Adipose tissue (tissue), 3 donors: Measurements from ENCODE around the gene COX7A2L. TPM values are rescaled to one million over a fixed set of nuclear protein-coding genes. Genes with fewer than 3 reads are reported as not detected.
"Not testable (repeated sequence)": the region's sequence is repeated elsewhere in the genome, so short reads cannot be mapped to it uniquely, and the experiment has no call there.

ENCODE experiments used
- H3K27ac ChIP-seq: one replicate; pipeline ENCODE4 v1.5.1; 2013; ENCODE audit warnings: low read depth, low read length
- WGBS, 3 donors: extraction: QIAGEN DNeasy Blood & Tissue Kit; methylation state at CpG; one replicate each; pipeline ENCODE4 v1.1.7; 2013; 5-methylcytosine and 5-hydroxymethylcytosine counted together
- polyA plus RNA-seq, 3 donors: library from polyadenylated mRNA; stranded (reverse); fragments of 200-250 nt; gene quantifications; one replicate each; pipeline ENCODE4 v1.2.3, GENCODE V29; 2013
- donor health status: healthy with polysubstance abuse.
- donor health status: Bipolar disorder and iron deficiency.
- donor health status: healthy.

COX7A2L gene
- polyA plus RNA-seq, 3 donors, result 72.0 to 137 (median 99.4) TPM

DNA sequence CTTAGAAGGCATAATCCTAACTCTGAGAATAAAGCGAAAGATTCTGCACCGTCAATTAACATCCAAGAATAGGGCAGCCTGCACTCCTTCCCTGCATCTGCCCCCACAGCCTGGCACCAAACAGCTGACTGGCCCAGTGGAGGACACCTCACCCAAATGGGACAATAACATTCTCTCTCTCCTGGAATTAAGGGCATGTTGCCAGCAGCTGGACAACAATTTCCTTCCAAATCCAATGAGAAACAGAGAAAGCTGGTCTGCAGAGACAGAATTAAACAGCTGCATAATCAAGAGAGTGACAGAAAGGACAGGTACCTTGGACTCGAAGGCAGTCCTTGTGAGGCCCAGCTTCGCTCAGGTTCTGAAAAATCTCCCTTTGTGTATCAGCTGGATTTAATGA, 15.0 kb downstream of the COX7A2L start:
- WGBS, 3 donors, result 92 to 94% (median 93%) methylated on average over 4 of the region's 4 CpGs
- no peak overlapping the region for H3K27ac ChIP-seq

DNA sequence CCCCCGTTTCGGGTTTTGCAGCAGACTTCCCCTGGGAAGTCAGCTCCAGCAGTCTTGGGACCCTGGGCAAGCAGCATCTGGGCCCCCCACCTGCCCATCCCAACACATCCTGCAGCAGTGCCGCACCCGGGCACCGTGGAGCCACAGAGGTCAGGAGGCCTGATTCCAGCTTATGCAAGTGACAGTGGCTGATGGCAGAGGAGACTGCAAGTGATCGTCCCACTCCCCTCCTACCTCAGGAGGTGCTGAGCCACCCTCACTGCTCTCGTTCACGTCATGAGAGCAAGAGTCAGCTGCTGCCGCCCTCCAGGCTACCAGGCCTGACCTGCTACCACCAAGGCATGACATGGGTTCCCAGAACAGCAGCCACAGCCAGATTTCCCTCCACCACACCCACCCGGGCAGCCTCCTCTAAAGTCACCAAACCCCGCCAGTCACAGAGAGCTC, 18.2 kb downstream of the COX7A2L start:
- 74 to 82% (median 75%) methylated on average over 11 of the region's 11 CpGs for WGBS, 3 donors
- no peak overlapping the region for H3K27ac ChIP-seq

DNA sequence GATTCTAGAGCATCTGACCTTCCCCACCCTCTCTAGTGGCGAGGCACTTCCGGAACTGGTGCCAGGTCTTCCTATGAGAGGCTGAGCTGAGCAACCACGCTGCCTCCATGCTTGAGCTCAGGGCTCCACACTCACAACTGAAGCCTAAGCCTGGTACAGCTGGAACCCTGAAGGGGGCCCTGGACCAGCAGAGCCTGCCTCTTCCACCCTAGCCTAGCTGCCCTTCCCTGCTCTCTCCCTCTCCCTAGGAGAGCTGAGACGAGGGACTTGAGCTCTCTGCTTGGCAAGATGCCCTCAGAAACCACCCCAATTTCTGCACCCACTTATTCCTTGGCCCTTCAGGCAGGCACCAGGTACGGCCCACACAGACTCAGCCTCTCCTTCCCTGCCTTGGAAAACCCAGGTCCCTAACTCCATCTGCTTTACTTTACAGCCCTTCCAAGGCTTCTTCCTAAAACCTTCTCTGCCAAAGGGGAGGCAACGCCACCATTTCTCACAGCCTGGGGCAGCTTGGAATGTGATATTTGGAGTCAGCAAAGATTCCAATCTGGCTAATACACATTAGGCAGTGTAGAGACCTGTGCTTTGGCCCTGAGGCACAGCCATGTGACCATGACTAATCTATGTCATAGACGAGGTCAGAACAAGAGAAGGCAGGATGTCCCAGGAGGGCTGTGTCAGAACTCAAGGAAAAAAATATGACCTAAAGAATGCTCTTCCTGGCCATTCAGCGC, 18.8 kb downstream of the COX7A2L start:
- H3K27ac ChIP-seq, result no peak overlapping the region
- WGBS, 3 donors, result 64 to 67% (median 67%) methylated on average over 8 of the region's 8 CpGs

DNA sequence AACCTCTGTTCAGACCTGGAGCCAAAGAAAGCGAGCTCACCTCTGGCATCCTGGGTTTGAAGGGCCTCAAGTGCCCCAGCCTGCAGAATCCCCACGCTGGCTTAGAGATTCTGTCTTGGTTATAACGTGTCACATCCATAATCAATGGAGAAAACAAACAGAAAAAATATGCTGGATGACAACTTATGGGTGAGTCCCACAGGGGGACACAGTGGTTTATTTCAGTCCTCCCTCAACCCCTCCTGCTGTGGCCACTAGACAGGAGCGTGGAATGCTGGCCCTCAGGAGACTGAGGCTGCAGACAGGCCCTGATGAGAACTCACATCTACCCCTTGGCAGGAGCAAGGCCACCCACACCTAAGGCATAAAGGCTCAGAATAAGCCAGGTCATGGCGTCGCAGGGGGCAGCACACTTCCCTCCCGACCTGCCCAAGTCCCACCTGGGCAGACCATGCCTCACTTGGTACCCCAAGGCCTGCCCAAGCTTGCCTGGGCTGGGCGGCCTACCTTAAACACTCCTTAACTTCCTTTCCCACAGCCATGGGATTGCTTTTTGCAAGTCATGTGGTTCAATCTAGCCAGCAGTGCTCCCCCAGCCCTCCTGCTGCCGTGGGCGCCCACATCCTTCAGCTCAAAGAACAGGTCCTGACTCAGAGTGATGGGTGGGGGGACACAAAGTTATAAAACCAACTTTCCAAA, 19.9 kb downstream of the COX7A2L start:
- no peak overlapping the region for H3K27ac ChIP-seq
- 89 to 94% (median 90%) methylated on average over 10 of the region's 10 CpGs for WGBS, 3 donors

DNA sequence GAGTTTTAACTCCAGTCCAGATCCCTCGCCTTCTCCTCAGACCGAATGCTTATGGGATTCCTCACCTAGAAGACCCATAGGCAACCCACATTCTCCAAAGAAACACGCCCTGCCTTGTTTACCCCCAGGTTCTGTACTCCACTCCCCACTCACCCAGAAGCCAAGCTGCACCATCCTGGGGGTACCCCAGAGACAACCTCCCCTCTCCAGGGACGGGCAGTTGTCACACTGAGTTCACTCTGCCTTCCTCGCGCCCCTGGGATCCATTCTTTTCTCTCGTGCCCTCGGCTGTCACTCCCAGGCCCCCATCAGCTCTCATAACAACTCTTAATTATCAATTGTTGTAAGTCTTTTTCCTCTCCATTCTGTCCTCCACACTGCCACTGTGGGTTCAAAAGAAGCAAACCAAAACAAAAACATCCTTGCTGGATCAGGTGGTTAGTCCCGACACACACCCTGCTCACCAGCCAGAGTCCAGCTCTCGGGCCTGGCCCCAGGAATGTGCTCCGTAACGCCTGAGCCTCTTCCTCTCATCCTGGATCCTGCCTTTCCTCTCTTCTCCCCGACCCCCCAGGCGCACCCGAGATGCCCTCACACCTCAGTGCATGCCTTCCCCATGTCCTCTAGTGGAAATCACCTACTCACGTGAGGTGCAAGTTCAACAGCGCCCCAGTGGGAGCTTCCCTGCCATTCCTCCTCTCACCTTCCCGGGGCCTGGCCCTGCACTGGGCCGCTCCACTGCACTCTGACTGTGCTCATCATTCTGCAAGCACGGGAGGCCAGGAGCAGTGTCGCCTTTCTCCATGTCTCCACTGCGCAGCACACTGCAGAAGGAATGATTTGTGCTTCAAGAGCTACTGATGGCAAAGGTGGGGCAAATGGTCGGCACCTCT, 20.7 kb downstream of the COX7A2L start:
- WGBS, 3 donors, result 85 to 92% (median 88%) methylated on average over 23 of the region's 23 CpGs
- no peak overlapping the region for H3K27ac ChIP-seq

DNA sequence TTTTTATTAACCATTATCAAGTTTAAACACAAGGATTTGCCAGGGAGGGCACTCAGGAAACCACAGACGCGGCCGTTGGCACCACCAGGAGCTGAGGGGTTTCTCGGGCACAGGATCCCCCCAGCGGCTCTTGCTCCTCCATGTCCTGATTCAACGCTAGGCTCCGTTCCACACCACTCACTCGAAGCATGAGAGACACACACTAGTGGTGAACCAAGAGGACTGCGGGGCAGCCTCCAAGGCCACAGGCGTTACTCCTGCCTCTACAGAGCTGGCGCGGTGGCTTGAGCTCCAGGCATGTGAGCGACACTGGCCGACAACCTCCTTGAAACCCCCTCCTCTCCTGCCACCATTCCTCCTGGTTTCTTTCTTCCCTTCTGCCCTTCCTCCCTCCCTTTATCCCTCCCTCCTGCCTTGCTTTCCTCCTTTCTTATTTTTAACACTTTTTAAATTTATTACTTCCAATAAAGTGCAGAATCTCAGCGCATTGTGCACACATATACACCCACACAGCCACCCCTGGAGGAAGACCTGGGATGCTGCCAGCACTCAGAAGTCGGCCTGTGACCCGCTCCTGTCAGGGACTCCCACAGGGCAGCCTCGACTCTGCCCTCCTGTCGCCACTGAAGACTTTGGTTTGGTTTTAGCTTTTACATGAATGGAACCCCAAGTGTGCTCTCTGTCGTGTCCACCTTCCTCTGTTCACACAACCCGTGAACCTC, 21.7 kb downstream of the COX7A2L start:
- WGBS, 3 donors, result 84 to 89% (median 86%) methylated on average over 21 of the region's 21 CpGs
- no peak overlapping the region for H3K27ac ChIP-seq

DNA sequence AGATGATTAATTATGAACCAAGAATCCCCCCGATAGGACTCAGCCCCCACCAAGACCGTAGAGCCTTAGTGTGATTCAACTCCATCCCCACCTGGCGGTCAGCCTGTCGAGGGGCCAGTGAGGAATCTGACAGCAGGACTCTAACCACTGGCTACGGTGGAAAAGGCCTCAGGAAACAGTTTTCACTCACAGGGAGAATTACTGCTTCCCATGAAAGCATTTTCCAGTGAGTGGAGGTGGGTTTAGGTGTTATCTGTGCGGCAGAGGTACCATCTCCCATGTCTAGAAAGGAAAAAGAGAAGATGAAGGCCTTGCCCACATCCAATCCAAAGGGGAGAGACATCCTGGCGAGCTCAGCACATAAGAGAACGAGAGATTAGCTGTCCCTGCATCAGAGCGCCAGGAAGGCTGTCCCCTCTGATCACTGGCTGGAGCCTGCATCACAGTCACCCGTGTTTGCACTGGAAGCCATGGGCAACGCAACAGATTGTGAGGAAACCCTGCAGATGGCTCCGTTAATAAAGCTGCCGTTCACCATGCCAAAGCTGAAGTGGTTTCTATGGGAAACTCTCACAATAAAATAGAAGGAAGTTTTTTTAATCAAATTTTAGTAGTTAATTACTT, 22.3 kb downstream of the COX7A2L start:
- H3K27ac ChIP-seq, result no peak overlapping the region
- WGBS, 3 donors, result 86 to 91% (median 89%) methylated on average over 13 of the region's 13 CpGs

DNA sequence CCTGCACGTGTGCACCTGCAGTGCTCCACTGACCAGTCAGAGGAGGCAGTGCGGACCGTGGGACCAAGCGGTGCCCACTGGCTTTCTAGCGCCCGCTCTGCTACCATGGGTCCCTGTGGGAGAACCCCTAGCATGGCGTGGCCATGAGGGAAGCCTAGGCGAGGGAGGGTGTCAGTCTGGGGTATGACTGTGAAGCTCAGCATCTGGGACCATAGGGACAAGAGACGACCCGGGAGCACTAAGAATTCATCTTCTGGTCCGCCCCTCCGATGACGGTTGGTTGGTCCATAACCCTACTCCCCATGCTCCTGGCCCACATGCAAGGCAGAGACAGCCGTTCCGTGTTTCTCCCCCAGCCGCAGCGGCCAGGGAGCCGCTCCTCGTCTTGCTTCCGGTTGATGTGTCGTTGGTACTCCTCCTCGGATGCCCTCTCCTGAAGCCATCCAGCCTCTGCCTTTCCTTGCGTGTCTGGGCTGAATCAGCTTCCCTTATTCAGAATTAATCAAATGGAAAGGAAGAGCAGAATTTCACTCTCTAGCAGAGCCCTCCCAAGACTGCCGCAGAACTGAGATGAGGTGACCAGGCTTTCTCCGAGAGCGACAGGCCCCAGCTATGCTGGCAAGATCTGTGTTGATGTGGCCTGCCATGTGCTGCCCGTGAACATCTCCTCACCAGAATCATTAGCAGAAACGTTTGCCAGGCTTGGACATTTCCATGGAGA, 23.0 kb downstream of the COX7A2L start:
- WGBS, 3 donors, result 95 to 97% (median 95%) methylated on average over 28 of the region's 28 CpGs
- no peak overlapping the region for H3K27ac ChIP-seq

DNA sequence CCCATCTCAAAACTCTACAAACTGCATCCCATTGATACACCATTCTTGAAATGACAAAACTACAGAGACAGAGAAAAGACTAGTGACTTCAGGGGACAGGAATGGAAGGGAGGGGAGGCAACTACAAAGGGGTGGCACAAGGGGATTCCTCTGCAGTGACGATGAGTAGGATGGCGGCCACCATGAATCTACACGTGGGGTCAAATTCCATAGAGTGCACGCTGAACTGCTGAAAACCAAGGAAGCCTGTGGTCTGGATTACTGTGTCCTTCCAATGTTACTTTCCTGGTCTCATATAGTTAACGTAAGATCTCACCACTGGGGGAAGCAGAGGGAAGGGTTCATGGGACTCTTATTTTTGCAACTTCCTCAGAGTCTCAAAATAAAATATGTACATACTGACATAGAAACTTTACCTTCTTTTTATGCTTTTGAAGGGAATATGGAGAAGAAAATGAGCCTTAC, 23.6 kb downstream of the COX7A2L start:
- WGBS, 3 donors, result 93 to 97% (median 94%) methylated on average over 5 of the region's 5 CpGs
- no peak overlapping the region for H3K27ac ChIP-seq

DNA sequence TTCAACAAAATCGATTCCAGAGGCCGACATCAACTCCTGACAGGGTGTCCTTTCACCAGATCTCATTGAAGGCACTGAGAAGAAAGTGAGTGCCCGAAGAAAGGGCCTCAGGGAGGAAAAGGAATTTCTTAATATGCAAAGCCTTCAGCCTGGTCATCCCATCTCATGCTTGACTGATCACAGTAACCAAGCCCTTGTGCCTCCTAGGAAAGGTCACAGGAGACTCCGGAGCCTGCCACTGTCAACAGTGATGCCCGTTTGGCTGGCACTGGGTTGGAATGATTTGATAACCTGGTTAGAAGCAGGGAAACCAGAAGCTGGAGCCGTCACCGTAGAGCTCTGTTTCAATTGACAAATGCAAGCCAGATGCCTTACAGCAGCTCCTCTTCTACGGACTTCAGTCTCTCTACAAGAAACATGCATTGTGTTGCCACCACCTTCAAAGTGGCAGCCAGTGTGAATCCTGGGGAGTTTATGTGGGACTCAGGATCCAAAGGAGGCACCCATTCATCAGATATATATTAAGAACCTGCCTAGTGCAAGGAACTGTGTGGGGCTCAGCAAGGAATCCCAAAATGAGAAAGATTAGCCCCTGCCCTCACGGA, 24.6 kb downstream of the COX7A2L start:
- 94 to 97% (median 96%) methylated on average over 9 of the region's 9 CpGs for WGBS, 3 donors
- H3K27ac ChIP-seq, result no peak overlapping the region

DNA sequence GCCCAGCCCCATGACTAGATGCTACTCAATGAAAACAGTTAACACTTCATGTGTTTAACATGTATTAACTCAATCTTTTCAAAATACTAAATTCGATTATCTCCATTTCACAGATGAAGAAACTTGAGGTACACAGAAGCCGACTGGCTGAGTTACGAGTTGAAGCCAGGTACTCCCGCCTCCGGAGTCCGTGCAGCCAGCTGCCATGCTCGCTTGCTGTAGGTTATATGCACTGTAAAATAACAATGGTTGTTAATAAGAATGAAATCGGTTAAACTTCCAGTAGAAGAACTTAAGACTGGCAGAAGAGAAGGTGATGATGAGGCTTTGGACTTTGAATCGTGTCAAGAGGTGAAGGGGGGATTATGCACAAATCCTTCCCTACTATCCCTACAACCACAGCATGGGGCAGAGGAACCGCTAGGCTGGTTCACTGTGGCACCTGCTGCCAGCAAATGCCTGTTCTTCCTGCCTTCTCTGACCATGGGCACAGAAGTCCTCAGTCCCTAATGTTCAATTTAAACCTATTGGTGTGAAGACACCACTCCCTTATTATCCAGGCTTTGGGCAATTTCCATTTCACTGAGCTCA, 25.4 kb downstream of the COX7A2L start:
- 96 to 99% (median 97%) methylated on average over 10 of the region's 10 CpGs for WGBS, 3 donors
- no peak overlapping the region for H3K27ac ChIP-seq

DNA sequence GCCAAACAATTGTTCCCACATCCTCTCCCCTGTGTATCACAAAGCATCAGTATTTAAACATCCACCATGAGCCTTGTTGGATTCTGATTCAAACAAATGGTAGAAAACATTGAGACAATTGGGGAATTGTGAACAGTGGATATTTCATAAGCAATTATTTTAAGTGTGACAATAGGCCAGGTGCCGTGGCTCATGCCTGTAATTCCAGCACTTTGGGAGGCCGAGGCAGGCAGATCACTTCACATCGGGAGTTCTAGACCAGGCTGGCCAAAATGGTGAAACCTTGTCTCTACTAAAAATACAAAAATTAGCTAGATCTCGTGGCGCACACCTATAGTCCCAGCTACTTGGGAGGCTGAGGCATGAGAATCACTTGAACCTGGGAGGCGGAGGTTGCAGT, 26.2 kb downstream of the COX7A2L start:
- not testable (repeated sequence) for H3K27ac ChIP-seq
- 92 to 98% (median 96%) methylated on average over 6 of the region's 6 CpGs for WGBS, 3 donors

DNA sequence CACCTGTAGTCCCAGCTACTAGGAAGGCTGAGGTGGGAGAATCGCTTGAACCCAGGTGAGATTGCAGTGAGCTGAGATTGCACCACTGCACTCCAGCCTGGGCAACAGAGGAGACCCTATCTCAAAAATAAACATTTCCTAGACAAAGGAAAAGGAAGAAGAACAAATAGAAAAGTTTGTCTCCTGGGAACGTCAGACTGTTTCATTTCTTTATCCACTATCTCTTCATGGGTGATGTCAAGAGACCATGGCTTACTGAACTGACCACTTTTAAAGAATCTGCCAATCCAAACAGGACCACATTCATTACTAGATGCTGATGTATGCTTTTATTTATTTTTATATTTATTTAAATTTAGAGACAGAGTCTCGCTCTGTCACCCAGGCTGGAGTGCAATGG, 26.8 kb downstream of the COX7A2L start:
- 89 to 93% (median 90%) methylated on average over 3 of the region's 3 CpGs for WGBS, 3 donors
- H3K27ac ChIP-seq, result no peak overlapping the region

DNA sequence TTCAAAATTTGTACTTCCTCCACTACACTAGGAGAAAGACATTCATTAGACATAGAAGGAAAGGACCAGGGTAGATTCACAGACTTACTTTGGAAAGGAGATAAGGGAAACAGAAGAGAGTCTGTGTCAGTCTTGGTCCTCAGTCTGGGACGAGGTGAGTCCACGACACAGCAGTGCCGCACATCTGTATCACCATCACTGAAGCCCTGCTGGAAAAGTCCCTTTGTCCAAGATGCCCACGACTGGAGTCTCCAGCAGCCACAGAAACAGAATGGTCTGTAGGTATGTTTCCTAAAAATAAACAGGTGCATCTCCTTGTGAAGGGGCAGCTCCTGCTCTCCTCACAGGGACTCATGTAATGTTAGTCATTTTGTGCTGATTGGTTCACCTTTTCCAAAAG, 27.4 kb downstream of the COX7A2L start:
- 94 to 96% (median 95%) methylated on average over 4 of the region's 4 CpGs for WGBS, 3 donors
- no peak overlapping the region for H3K27ac ChIP-seq

DNA sequence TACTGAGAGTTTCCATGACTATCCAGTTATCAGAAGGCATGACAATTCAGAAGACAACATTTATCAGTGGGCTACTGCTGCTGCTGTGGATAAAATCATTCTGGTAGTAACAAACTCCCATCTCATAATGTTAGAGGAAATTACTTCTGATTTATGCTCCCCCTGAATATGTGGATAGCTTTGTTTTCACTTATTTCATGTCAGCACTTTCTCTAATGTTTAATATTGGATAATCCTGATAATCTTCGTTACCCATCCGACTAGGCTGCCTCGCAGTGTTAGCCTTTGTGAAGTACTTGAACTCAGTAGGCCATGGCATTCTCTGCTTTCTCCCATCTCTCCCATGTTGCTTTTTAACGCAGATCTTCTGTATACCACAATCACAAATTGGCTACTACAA, 28.4 kb downstream of the COX7A2L start:
- 93 to 97% (median 95%) methylated on average over 4 of the region's 4 CpGs for WGBS, 3 donors
- H3K27ac ChIP-seq, result no peak overlapping the region

DNA sequence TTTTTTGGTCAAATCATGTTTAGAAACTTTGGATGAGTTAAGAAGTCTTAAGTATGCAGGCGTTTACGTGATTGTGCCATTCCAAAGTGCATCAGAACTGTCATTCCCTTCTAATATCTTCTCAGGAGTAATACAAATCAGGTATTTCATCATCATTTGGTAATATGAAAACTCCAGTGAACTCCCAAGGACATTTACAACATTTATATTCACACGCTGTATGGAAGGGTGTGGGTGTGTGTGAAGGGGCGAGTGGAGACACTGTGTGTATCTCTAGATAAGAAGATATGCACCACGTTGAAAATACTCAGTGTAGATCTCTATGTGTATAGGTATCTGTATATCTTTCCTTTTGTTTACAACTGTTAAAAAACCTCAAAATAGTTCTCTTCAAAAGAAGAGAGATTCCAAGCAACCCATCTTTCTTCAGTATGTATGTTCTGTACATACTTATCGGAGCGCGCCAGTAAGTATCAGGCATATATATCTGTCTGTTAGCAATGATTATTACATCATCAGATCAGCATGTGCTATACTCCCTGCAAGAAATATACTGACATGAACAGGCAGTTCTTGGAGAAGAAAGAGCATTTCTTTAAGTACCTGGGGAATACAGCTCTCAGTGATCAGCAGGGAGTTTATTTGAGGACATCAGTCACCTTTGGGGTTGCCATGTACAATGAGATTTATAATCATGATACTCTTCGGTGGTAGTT, 29.3 kb downstream of the COX7A2L start:
- WGBS, 3 donors, result 71 to 81% (median 76%) methylated on average over 9 of the region's 9 CpGs

More for the DNA sequence above, 29.3 kb downstream of the COX7A2L start:
- no peak overlapping the region for H3K27ac ChIP-seq
